Uterus (tissue), 2 donors: ENCODE measurements around the gene KITLG.

Experiments
- POLR2A ChIP-seq, 2 donors: fragments of 450-650 bp; IDR thresholded peaks; one replicate each; pipeline ENCODE4 v1.6.1; 2016; ENCODE audit warnings: antibody characterized with exemption in 2 of 2, mild to moderate bottlenecking in 1 of 2, moderate library complexity in 1 of 2
- TF ChIP-seq, protein P1 (sequence below), 4 experiments: fragments of 200-600 bp in 2 of 4; fragments of 450-650 bp in 2 of 4; sonication (generic) in 2 of 4; IDR thresholded peaks; one replicate each; pipeline ENCODE4 v1.5.1; 2016 to 2019; ENCODE audit warnings: antibody characterized with exemption in 4 of 4, mild to moderate bottlenecking in 2 of 4, moderate library complexity in 1 of 4

DNA sequence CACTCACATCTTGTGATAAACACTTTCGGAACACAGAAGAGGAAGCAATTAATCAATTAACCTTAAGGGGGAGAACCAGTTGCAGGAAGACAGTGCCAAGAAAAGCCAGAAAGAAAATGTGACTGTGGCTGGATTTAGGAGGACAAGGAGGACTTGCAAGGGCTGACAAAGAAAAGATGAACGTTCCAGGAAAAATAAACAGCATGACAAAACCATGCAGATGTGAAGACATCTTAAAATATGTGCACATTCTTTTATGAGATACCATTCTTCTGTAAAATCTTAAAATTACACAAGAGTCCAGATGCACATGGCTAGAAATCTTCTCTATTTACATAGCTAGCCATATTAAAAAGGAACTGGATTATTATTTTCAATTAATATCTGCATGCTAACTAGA is 33.4 kb downstream of the KITLG start:
- TF ChIP-seq, protein P1, sequence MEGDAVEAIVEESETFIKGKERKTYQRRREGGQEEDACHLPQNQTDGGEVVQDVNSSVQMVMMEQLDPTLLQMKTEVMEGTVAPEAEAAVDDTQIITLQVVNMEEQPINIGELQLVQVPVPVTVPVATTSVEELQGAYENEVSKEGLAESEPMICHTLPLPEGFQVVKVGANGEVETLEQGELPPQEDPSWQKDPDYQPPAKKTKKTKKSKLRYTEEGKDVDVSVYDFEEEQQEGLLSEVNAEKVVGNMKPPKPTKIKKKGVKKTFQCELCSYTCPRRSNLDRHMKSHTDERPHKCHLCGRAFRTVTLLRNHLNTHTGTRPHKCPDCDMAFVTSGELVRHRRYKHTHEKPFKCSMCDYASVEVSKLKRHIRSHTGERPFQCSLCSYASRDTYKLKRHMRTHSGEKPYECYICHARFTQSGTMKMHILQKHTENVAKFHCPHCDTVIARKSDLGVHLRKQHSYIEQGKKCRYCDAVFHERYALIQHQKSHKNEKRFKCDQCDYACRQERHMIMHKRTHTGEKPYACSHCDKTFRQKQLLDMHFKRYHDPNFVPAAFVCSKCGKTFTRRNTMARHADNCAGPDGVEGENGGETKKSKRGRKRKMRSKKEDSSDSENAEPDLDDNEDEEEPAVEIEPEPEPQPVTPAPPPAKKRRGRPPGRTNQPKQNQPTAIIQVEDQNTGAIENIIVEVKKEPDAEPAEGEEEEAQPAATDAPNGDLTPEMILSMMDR (IDR thresholded peaks at IDR 0.05): no peak
- no peak for TF ChIP-seq POLR2A (IDR thresholded peaks at IDR 0.05)
